Breast epithelium (tissue), 3 donors: ENCODE results near the gene KRT34.

ENCODE experiments used
- CTCF ChIP-seq, 3 donors: fragments of 450-650 bp; IDR thresholded peaks; one replicate each; pipeline ENCODE4 v1.5.1; 2016 to 2017; ENCODE audit warnings: antibody characterized with exemption in 3 of 3, mild to moderate bottlenecking in 3 of 3, moderate library complexity in 3 of 3
- POLR2A ChIP-seq: fragments of 450-650 bp; IDR thresholded peaks from one replicate; pipeline ENCODE4 v1.6.1; 2016; ENCODE audit warnings: antibody characterized with exemption, mild to moderate bottlenecking, moderate library complexity

- TF ChIP-seq CTCF (IDR thresholded peaks at IDR 0.05) (no peak), POLR2A (no peak)
Measured at GRCh38 chr17:41417127-41417526, 35.0 kb upstream of the KRT34 start.
